Measurements from ENCODE around the gene FBP2. TPM values are rescaled to one million over a fixed set of nuclear protein-coding genes. Genes with fewer than 3 reads are reported as not detected.

The FBP2 gene
- total and polyA plus RNA-seq, 3 experiments from 2014 or later, result not detected

DNA sequence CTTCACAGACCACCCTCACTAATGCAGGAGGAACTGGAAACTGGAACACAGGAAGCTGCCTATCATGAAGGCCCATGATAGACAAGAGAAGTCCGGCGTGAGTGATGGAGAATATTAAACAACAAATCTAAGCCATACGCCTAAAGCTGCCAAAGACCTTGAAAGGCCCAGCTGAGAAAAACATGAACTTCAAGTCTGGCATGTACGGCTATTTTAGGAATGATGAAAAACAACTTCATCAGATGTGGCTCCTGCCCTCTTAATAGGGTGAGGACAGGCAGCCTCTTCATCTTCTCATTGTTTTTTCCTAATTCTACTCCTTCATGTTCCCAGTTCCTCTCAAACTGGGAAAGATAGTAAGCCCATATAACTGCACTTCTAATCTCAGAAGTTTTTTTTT is 25.4 kb upstream of the FBP2 start:
- no peak overlapping the region for H3K4me3 ChIP-seq (ENCODE audit: low read length)
- CTCF ChIA-PET, result no interaction called here
- peaks cover 6 to 14% of the 10 kb centered on the region in 2 donors for H3K27me3 Mint-ChIP-seq

DNA sequence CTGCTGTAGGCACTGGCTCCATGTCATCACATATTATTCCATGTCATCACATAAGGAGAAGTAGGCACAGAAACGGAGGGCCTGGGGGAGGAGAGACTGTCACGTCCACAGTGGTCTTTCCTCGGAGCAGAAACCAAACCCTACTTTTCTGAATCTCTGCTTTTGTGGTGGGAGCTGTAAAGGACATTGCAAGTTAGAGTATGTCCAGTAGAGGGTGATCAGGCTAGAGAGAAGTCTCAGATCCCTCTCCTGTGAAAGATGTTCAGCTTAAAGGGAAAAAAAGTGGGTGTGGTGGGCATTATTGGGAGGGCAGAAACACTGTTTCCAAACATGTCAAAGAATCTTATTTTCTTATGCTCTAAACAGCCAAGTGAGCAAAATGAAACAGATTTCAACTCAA is 19.4 kb upstream of the FBP2 start:
- ChIA-PET POLR2A (interaction anchor here (0.6 kb wide), 1 partner anchor 57 kb away, joined by 9 read pairs; no protein-coding TSS in a partner anchor), CTCF (no interaction called here)
- no peaks in the 10 kb centered on the region for H3K36me3 Mint-ChIP-seq
- no peak overlapping the region for H3K4me3 Mint-ChIP-seq
- H3K9me3 Mint-ChIP-seq, result no peaks in the 10 kb centered on the region
- peaks cover 3 to 34% of the 10 kb centered on the region in 2 donors for H3K27me3 Mint-ChIP-seq
- DNase-seq, result no peak
- no peaks in the 10 kb centered on the region for H3K27me3 ChIP-seq (ENCODE audit: insufficient read depth, low read length, poor library complexity, severe bottlenecking)
- no peak overlapping the region for H3K27ac ChIP-seq (ENCODE audit: low read depth, low read length)
- H3K36me3 ChIP-seq (ENCODE audit: insufficient read depth, low read length), result no peaks in the 10 kb centered on the region
- peaks cover 7% of the 10 kb centered on the region for H3K4me1 ChIP-seq (ENCODE audit: insufficient read depth, low read length)
- H3K4me1 Mint-ChIP-seq, result peaks cover 0 to 13% (median 0%) of the 10 kb centered on the region in 3 donors
- peak overlapping the region in 1 of 8 donors; percentile 41 for H3K27ac Mint-ChIP-seq
- no peaks in the 10 kb centered on the region for H3K9me3 ChIP-seq (ENCODE audit: low read length)
- no peak overlapping the region for H3K4me3 ChIP-seq (ENCODE audit: low read length)

More for the DNA sequence above, 25.4 kb upstream of the FBP2 start:
- no peak overlapping the region for H3K4me3 Mint-ChIP-seq
- no peaks in the 10 kb centered on the region for H3K4me1 ChIP-seq (ENCODE audit: insufficient read depth, low read length)
- no peaks in the 10 kb centered on the region for H3K9me3 Mint-ChIP-seq
- H3K36me3 Mint-ChIP-seq, result no peaks in the 10 kb centered on the region
- H3K4me1 Mint-ChIP-seq, result peaks cover 0 to 5% (median 2%) of the 10 kb centered on the region in 3 donors
- no peak overlapping the region for H3K27ac Mint-ChIP-seq
- H3K36me3 ChIP-seq (ENCODE audit: insufficient read depth, low read length), result no peaks in the 10 kb centered on the region
- no peaks in the 10 kb centered on the region for H3K27me3 ChIP-seq (ENCODE audit: insufficient read depth, low read length, poor library complexity, severe bottlenecking)
- DNase-seq, result no peak
- no peak overlapping the region for H3K27ac ChIP-seq (ENCODE audit: low read depth, low read length)
- POLR2A ChIA-PET, result no interaction called here
- no peaks in the 10 kb centered on the region for H3K9me3 ChIP-seq (ENCODE audit: low read length)

DNA sequence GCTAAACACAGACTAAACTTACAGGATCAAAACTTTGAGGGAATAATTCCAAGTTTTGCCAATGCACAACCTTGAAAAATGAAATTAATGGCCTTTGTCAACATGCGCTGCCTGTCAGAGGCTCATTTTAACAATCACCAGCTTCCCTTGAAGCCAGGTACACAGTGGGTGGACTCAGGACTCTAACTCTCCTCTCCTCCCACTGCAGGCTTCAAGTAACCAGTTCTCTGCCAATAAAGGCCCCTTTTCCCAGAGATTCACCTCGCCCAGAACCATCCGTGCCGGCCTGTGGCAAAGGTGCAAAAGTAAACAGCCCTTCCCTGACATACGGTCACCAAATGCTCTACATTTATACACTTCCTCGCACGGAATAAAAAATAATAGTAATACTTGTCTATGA is 18.4 kb upstream of the FBP2 start:
- Mint-ChIP-seq H3K4me1 (peaks cover 0 to 13% (median 0%) of the 10 kb centered on the region in 3 donors), H3K27ac (no peak overlapping the region), H3K36me3 (no peaks in the 10 kb centered on the region), H3K9me3 (no peaks in the 10 kb centered on the region), H3K27me3 (peaks cover 3 to 34% of the 10 kb centered on the region in 2 donors), H3K4me3 (no peak overlapping the region)
- ChIA-PET CTCF (no interaction called here), POLR2A (no interaction called here)
- no peaks in the 10 kb centered on the region for H3K9me3 ChIP-seq (ENCODE audit: low read length)
- no peaks in the 10 kb centered on the region for H3K27me3 ChIP-seq (ENCODE audit: insufficient read depth, low read length, poor library complexity, severe bottlenecking)
- no peak overlapping the region for H3K27ac ChIP-seq (ENCODE audit: low read depth, low read length)
- DNase-seq, result no peak
- H3K4me1 ChIP-seq (ENCODE audit: insufficient read depth, low read length), result peaks cover 7% of the 10 kb centered on the region
- H3K4me3 ChIP-seq (ENCODE audit: low read length), result no peak overlapping the region
- H3K36me3 ChIP-seq (ENCODE audit: insufficient read depth, low read length), result no peaks in the 10 kb centered on the region

DNA sequence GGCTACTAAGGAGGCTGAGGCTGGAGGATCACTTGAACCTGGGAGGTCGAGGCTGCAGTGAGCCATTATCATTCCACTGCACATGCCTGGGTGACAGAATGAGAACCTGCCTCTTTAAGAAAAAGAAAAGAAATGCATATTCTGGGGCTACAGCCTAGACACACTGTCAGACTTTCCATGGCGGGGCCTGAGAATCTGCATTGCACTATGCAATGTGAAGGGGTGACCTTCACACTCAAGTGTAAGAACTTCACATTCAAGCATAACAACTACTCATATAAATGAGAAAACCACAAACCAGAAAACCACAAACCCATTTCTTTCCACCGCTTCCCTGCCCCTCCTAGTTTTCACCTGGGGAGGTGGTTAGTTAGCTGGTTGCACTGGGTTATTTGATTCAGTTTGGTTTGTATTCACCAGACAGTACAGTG is 18.0 kb upstream of the FBP2 start:
- no peak overlapping the region for H3K4me3 ChIP-seq (ENCODE audit: low read length)
- no peak overlapping the region for H3K27ac ChIP-seq (ENCODE audit: low read depth, low read length)
- Mint-ChIP-seq H3K9me3 (no peaks in the 10 kb centered on the region), H3K27ac (no peak overlapping the region), H3K36me3 (no peaks in the 10 kb centered on the region), H3K27me3 (peaks cover 3 to 37% of the 10 kb centered on the region in 2 donors), H3K4me3 (no peak overlapping the region), H3K4me1 (peaks cover 0 to 13% (median 0%) of the 10 kb centered on the region in 3 donors)
- no peaks in the 10 kb centered on the region for H3K27me3 ChIP-seq (ENCODE audit: insufficient read depth, low read length, poor library complexity, severe bottlenecking)
- no peak for DNase-seq
- CTCF ChIA-PET, result no interaction called here
- H3K36me3 ChIP-seq (ENCODE audit: insufficient read depth, low read length), result no peaks in the 10 kb centered on the region
- peaks cover 7% of the 10 kb centered on the region for H3K4me1 ChIP-seq (ENCODE audit: insufficient read depth, low read length)
- POLR2A ChIA-PET, result no interaction called here
- H3K9me3 ChIP-seq (ENCODE audit: low read length), result no peaks in the 10 kb centered on the region

DNA sequence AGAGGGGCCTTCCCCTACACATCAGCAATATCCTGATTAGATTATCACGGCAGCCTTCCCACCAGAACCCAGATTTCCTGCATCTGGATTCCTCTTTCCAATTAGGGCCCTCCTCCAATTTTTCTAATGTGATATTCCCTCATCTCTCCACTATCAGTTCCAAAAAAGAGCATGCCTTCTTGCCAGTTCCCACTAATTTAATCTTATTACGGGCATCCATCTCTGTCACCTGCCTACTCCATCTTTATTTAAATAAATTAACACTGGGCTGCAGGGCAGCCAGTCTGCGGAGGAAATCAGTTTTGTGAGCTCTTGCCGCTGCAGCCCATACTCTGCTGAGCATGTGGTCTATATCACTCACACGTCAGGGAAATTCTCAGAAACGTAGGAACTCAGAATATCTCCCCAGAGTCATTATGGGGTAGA is 16.6 kb upstream of the FBP2 start:
- Histone ChIP-seq H3K9me3 (ENCODE audit: low read length) (no peaks in the 10 kb centered on the region), H3K27me3 (ENCODE audit: insufficient read depth, low read length, poor library complexity, severe bottlenecking) (no peaks in the 10 kb centered on the region), H3K36me3 (ENCODE audit: insufficient read depth, low read length) (no peaks in the 10 kb centered on the region), H3K27ac (ENCODE audit: low read depth, low read length) (no peak overlapping the region), H3K4me3 (ENCODE audit: low read length) (no peak overlapping the region), H3K4me1 (ENCODE audit: insufficient read depth, low read length) (peaks cover 7% of the 10 kb centered on the region)
- Mint-ChIP-seq H3K4me3 (no peak overlapping the region), H3K9me3 (no peaks in the 10 kb centered on the region), H3K27ac (no peak overlapping the region), H3K27me3 (peaks cover 3 to 41% of the 10 kb centered on the region in 2 donors), H3K36me3 (no peaks in the 10 kb centered on the region), H3K4me1 (peaks cover 0 to 13% (median 0%) of the 10 kb centered on the region in 3 donors)
- ChIA-PET CTCF (no interaction called here), POLR2A (no interaction called here)
- no peak for DNase-seq

DNA sequence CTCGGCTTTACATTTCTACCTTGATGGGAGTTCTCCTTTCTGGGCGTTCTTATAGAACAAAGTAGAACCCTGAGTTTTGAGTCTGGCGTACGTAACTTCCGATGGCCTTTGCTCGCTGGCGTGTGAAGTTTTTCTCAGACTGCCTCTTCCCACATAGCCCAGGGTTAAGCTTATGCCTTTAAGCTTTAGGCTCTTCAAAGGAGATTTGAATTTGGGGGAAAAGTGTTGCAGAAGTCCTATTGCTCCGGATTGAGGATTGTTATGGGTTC is 13.7 kb upstream of the FBP2 start:
- Mint-ChIP-seq H3K36me3 (no peaks in the 10 kb centered on the region), H3K4me3 (no peak overlapping the region), H3K4me1 (peaks cover 6 to 16% (median 7%) of the 10 kb centered on the region in 3 donors), H3K27me3 (peaks cover 5 to 37% of the 10 kb centered on the region in 2 donors), H3K27ac (no peak overlapping the region), H3K9me3 (no peaks in the 10 kb centered on the region)
- H3K27ac ChIP-seq (ENCODE audit: low read depth, low read length), result no peak overlapping the region
- H3K36me3 ChIP-seq (ENCODE audit: insufficient read depth, low read length), result no peaks in the 10 kb centered on the region
- POLR2A ChIA-PET, result no interaction called here
- peaks cover 7% of the 10 kb centered on the region for H3K4me1 ChIP-seq (ENCODE audit: insufficient read depth, low read length)
- no peak for DNase-seq
- no peaks in the 10 kb centered on the region for H3K9me3 ChIP-seq (ENCODE audit: low read length)
- CTCF ChIA-PET, result no interaction called here
- H3K27me3 ChIP-seq (ENCODE audit: insufficient read depth, low read length, poor library complexity, severe bottlenecking), result no peaks in the 10 kb centered on the region
- no peak overlapping the region for H3K4me3 ChIP-seq (ENCODE audit: low read length)

DNA sequence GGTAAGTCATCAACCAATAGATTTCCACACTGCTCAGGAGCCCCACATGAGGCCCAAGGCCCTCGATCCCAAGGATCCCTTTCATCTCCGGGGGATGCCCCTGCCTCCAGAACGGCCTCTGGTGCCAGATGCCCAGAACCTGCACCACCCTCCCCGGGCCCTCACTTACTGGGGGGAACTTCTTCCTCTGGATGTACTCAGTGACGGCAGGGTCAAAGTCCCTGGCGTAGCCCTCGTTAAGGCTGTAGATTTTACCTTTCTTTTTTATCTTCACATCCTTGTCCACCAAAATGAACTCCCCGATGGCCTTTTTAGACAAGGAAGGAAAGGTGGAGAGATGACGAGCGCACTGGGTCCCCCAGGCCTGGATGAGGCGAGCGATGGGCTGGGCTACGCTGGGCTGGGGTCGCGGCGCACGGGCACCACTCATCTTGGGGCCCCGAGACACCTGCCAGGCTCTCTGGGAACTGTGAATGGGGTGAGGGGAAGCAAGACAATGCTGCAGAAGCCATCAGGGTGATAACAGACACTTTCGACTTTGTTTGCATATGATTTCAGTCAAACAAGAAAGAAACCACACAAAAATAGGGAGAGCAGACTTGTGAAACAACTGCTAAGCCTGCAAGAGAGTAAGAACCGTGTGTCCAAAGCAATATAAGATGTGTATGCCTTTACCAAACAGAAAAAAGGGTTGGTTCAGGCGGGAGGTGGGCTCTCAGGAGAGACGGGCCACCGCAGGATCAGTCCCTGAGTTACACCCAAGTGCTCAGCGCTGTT is 13.2 kb upstream of the FBP2 start:
- no peak for DNase-seq
- Mint-ChIP-seq H3K27ac (peak overlapping the region in 1 of 8 donors; percentile 83), H3K9me3 (no peaks in the 10 kb centered on the region), H3K36me3 (no peaks in the 10 kb centered on the region), H3K4me3 (no peak overlapping the region), H3K27me3 (peaks cover 5 to 31% of the 10 kb centered on the region in 2 donors), H3K4me1 (peaks cover 6 to 11% (median 7%) of the 10 kb centered on the region in 3 donors)
- Histone ChIP-seq H3K4me1 (ENCODE audit: insufficient read depth, low read length) (peaks cover 3% of the 10 kb centered on the region), H3K9me3 (ENCODE audit: low read length) (no peaks in the 10 kb centered on the region), H3K36me3 (ENCODE audit: insufficient read depth, low read length) (no peaks in the 10 kb centered on the region), H3K4me3 (ENCODE audit: low read length) (no peak overlapping the region), H3K27me3 (ENCODE audit: insufficient read depth, low read length, poor library complexity, severe bottlenecking) (no peaks in the 10 kb centered on the region), H3K27ac (ENCODE audit: low read depth, low read length) (no peak overlapping the region)
- CTCF ChIA-PET, result no interaction called here
- POLR2A ChIA-PET, result no interaction called here

DNA sequence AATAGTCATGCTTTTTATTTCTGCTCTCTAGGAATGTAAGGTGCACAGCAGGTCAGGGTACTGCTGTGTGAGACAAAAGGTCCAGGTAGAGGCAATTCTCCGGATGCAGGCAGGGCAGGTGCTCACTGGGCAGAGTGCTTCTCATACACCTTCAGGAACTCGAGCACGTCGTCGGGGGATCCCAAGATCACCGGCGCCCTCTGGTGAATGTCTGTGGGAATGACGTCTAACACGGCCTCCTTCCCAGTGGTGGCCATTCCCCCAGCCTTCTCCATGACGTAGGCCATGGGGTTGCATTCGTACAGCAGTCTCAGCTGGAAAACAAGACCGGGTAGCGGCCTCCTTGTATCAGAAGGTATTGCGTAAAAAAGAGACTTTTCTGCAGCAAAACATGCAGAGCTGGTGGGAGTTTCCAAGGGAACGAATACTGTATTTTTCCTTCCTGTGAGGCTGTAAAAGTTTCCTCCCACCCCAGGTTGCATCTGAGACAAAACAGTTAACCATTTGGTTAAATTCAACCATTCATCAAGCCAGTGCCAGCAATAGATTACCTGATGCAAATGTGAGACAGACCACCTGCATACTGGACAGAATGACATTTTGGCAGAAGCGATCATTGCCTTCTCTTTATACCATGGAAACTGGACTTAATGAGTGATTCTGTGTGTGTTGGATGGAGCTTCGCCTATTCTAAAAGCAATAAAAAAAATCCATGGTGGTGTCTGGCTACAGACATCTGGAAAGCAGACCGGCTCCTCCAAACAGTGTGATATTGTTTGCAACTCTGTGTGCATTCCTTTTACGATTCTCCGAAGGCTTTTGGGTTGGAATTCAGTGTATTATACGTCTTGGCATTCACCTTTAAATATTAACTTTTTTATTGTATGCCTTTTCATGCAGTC is 9.9 kb upstream of the FBP2 start:
- no peaks in the 10 kb centered on the region for H3K36me3 Mint-ChIP-seq
- CTCF ChIA-PET, result no interaction called here
- H3K4me1 ChIP-seq (ENCODE audit: insufficient read depth, low read length), result no peaks in the 10 kb centered on the region
- H3K4me3 Mint-ChIP-seq, result peak overlapping the region in 1 of 7 donors; percentile 16
- peaks cover 6 to 7% (median 7%) of the 10 kb centered on the region in 3 donors for H3K4me1 Mint-ChIP-seq
- H3K9me3 ChIP-seq (ENCODE audit: low read length), result no peaks in the 10 kb centered on the region
- no peaks in the 10 kb centered on the region for H3K9me3 Mint-ChIP-seq
- peak; percentile 29 to 57 (median 35) for DNase-seq
- H3K27me3 Mint-ChIP-seq, result peaks cover 6 to 24% of the 10 kb centered on the region in 2 donors
- no peaks in the 10 kb centered on the region for H3K27me3 ChIP-seq (ENCODE audit: insufficient read depth, low read length, poor library complexity, severe bottlenecking)
- no peaks in the 10 kb centered on the region for H3K36me3 ChIP-seq (ENCODE audit: insufficient read depth, low read length)
- POLR2A ChIA-PET, result no interaction called here
- H3K4me3 ChIP-seq (ENCODE audit: low read length), result no peak overlapping the region
- no peak overlapping the region for H3K27ac ChIP-seq (ENCODE audit: low read depth, low read length)
- H3K27ac Mint-ChIP-seq, result no peak overlapping the region

All from CD8-positive, alpha-beta memory T cell (primary cell).